Activated CD4-positive, CD25-positive, alpha-beta regulatory T cell treated with anti-CD3 and anti-CD28 coated beads, Interleukin-2, amount 50 U/mL, for 16 hours (primary cell): ENCODE data around the gene ZFP36L1.

Source experiments
- DNase-seq: peaks from one replicate; pipeline ENCODE4 v3.0.0-alpha.2; 2020; ENCODE audit warnings: low read depth, low spot score

Gene ZFP36L1

GRCh38 chr14:68796418-68797101 is 3.7 kb upstream of the ZFP36L1 start:
- DNase-seq: no peak

DNA sequence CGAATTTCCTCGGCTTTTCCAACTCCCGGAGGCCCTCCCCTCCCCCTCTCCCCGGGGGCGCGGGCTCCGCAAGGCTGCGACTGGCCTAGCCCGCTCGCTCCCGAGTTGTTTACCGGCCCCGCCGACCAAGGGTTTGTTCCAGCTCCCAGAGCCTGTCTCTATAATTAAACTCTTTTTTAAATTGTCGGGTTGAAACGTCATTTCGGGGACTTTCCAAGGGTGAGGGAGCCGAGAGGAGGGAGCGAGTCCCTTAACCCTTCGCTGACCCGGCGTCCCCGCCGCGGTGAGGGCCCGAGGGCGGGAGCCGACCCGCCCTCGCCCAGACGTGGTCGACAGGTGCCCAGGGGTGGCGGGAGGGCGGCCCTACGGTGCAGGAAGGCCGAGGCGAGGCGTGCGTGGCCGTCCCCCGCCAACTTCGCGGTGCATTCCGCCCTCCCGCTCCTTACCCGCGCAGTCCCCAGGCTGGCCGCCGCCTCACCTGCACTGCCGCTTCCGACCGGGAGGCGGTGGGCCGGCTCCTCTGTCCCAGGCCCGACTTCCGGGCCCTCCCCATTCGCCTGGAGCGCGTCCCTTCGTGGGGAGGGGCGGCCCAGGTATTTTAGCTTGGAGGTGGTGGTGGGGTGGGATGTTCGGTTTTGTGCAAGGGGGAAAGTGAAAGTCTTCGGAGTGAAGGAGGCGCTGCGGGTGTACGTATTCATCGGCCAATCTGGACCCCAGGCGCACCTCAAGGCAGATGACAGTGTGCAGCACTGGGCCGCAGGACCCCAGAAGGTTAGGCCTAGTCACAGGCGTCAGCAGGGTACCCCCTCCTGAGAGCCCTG is 2.9 kb upstream of the ZFP36L1 start:
- DNase-seq: peak; percentile 60

DNA sequence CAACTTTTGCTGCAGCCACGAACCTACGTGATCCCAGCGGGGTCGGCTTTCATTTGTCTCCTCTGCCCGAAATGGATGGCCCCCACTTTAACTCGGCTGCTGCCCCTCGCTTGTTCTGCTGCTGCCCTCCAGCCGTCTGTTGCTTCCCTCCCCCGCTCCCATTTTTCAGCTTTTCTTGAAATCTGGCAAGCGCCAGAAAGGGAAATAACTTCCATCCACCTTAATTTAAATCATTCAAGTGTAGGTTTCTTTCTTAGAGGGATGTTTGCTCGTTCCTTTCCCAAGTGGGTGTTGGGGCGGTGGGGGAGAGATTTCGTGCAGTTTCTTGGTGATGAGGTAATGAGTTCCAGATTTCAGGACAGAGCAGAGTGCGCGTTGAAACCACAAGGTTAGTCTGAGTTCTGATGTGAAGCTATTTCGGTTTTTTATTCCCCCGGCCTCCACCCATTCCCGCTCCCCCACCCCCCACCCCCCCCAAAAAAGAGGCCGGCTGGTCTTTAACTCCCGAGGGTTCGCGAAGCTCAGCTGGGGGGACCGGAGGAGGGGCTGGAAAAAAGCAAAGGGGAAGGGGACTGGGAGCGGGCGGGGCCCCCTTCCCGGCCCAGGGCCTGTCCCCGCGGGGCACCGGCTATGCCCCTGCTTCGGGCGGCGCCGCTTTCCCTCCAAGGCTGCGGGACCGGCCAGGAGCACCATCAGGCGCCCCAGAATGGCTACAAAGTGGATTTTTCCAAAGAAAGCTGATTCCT is 2.2 kb upstream of the ZFP36L1 start:
- DNase-seq: no peak

GRCh38 chr14:68794130-68794850 is 1.4 kb upstream of the ZFP36L1 start:
- peak; percentile 68 for DNase-seq

DNA sequence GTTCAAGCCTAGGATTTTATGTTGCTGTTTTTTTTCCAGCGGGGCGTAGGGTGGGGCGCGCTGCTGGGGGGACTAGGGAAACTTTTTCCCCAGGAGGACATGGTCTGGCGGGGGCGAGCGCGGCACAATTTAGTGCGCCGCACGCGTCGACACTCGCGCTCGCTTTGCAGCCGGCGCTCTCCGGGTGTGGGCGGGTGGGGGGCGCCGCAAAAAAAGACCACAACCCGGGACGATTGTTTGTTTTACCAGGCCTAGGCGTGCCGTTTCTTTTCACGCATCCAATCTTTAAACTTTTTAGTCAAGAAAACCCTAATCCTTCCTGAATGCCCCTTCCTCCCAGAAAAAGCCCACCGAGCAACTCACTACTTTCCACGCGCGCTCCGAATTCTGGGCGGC is 865 bp upstream of the ZFP36L1 start:
- no peak for DNase-seq

DNA sequence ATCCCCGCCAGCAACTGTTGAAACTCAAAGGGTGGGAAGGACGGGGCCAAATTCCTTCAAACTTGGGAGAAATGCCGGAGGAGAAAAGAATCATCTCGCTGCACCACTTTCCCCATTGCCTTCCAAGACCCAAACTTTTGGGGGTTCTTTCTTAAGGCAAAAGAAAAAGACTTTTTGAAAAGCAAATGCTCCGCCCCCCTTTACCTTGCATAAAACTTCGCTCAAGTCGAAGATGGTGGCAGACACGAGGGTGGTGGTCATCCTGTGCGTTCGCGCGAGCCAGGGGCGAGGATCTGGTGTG is 239 bp downstream of the ZFP36L1 start:
- DNase-seq: no peak

- DNase-seq: no peak
Measured at GRCh38 chr14:68791902-68792677, 777 bp downstream of the ZFP36L1 start.

GRCh38 chr14:68791078-68791901 is 1.6 kb downstream of the ZFP36L1 start:
- DNase-seq: no peak

GRCh38 chr14:68790644-68791077 is 2.2 kb downstream of the ZFP36L1 start:
- no peak for DNase-seq

- DNase-seq: no peak
Measured at GRCh38 chr14:68789821-68790643, 2.8 kb downstream of the ZFP36L1 start.

DNA sequence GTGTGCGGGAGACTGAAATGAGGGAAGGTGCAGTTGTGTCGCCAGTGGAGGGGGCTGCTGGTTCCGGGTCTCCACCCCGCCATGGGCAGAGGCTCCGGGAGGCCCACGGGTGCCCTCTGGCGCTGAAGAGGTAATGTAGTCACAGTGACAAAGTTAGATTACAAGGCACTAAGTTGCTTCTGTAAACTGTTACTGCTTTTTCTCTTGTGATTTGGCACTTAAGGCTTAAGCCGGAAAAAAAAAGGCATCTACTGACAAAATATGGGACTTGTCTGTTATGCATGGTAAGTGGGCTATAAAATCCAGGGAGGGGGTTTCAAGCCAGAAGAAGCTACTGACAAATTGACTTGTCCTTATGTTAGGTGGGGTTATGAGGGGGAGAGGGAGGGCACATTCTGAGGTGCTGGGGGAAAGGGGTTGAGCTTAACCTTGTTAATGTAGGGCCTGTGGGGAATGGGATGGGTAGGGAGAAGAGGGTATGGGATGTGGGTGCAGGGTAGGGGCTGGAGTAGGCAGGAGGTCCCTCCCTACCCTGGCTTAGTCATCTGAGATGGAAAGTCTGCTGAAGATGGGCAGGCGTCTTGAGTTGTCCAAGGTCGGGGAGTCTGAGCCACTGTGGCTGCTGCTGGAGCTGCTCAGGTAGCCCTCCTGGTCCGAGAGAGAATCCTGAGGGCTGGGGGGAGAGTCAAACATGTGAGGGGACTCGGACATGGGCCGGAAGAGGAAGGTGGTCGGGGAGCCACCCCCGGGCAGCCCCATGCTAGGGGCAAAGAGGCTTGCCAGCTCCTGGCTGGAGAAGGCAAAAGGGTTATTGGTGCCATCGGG is 3.7 kb downstream of the ZFP36L1 start:
- DNase-seq: peak; percentile 75

DNA sequence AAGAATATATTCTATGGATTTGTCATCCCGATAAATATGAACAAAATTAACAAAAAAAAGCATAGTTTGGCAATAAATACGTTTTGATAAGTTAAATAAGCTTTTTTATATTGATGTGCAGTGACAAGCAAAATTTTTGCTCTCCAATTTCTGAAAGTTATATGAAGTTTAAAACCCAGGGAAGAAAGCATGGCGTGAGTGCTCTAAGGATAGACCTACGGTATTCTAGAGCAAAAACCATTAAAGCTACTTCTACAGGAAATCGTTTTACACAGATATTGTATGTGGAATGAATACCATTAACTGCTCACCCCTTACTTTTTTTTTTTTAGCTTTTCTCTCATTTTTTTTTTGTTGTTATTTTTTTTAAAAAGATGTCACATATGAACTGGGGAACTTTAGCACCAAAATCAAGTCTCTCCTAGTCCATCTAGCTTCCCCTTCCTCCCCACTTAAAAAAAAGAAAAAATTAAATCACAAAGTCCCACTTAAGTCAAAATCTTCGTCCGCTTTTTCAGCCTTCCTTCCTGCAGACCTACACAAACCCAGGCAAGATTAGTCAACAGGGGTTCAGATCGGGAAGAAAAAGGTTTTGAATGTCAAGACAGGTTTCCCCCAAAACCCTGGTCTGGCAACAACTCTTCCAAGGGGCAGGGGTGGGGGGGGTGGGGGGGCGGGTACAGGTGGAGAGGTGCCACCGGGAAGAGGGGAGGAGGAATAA is 4.4 kb downstream of the ZFP36L1 start:
- no peak for DNase-seq

- DNase-seq: no peak
Measured at GRCh38 chr14:68787092-68787992, 5.5 kb downstream of the ZFP36L1 start.

GRCh38 chr14:68786491-68787091 is 6.3 kb downstream of the ZFP36L1 start:
- DNase-seq: no peak

- DNase-seq: no peak
Measured at GRCh38 chr14:68785534-68786490, 7.1 kb downstream of the ZFP36L1 start.
